ENCODE data around the gene PIK3AP1.
"Not testable (repeated sequence)": the region's sequence is repeated elsewhere in the genome, so short reads cannot be mapped to it uniquely, and the experiment has no call there.

Gene PIK3AP1

DNA sequence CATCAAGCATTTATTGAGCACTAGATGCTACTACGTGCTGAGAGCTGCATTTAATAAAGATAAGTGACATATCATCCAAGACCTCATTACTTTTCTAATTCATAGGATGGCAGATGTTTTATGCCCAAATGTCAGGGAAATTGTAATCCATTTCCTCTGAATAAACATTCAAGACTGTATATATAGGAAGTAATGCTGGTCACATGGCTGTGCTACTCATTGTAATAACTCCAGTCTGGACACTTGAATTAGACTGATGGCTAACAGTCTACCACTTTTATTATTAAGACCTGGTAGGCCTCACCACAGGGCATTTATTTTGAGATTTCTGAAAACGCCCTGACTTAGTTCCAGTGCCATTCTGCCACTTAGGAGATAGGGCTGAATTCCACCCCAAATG lies 36.6 kb downstream of the PIK3AP1 start:
- H3K79me2 ChIP-seq (ENCODE audit: insufficient read depth, low read length), result peaks cover 100% of the 10 kb centered on the region

DNA sequence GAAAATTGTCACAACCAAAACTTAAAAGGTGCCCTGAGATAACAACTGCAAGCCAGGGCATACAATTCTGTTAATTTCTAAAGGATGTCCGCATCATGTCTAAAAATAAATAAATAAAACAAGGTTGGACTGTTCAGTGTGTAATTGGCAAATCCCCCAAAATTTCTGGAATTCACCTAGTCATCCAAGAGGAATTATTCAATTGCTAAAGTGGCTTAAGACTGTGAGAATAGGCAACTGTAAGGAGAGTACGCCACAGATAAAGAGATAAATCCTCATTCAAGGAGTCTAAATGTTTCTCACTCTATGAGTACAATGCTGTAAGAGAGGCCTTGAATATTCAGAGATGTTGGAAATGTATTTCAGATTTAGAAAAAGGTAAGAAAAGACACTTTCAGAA lies 37.2 kb downstream of the PIK3AP1 start:
- Histone ChIP-seq H3F3A (ENCODE audit: insufficient read depth) (peaks cover 27% of the 10 kb centered on the region), H3K36me3 (ENCODE audit: low read length) (peaks cover 25% of the 10 kb centered on the region), H3K79me2 (ENCODE audit: insufficient read depth, low read length) (peaks cover 100% of the 10 kb centered on the region), H2AFZ (ENCODE audit: low read depth, low read length, severe bottlenecking) (no peak overlapping the region), H3K9me2 (replicated peaks; ENCODE audit: insufficient read depth, low read length) (no peaks in the 10 kb centered on the region), H4K20me1 (ENCODE audit: low read depth, low read length) (peaks cover 28% of the 10 kb centered on the region), H3K4me2 (ENCODE audit: low read depth, low read length, poor library complexity, severe bottlenecking) (no peak overlapping the region), H3K27ac (ENCODE audit: low read depth, low read length) (no peak overlapping the region), H3K27me3 (ENCODE audit: low read length) (no peaks in the 10 kb centered on the region), H3K9me3 (ENCODE audit: insufficient read depth, low read length) (no peaks in the 10 kb centered on the region), H3K9ac (ENCODE audit: low read length) (no peak overlapping the region), H3K4me3 (ENCODE audit: insufficient read depth, low read length, poor library complexity, severe bottlenecking) (no peak overlapping the region)
- no peak for TF ChIP-seq EZH2phosphoT487 (conservative IDR thresholded peaks at IDR 0.05; ENCODE audit: low read length)
- TF ChIP-seq, protein P1, sequence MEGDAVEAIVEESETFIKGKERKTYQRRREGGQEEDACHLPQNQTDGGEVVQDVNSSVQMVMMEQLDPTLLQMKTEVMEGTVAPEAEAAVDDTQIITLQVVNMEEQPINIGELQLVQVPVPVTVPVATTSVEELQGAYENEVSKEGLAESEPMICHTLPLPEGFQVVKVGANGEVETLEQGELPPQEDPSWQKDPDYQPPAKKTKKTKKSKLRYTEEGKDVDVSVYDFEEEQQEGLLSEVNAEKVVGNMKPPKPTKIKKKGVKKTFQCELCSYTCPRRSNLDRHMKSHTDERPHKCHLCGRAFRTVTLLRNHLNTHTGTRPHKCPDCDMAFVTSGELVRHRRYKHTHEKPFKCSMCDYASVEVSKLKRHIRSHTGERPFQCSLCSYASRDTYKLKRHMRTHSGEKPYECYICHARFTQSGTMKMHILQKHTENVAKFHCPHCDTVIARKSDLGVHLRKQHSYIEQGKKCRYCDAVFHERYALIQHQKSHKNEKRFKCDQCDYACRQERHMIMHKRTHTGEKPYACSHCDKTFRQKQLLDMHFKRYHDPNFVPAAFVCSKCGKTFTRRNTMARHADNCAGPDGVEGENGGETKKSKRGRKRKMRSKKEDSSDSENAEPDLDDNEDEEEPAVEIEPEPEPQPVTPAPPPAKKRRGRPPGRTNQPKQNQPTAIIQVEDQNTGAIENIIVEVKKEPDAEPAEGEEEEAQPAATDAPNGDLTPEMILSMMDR (IDR thresholded peaks at IDR 0.05; ENCODE audit: insufficient read depth, low read length, poor library complexity, severe bottlenecking), result no peak

More for the DNA sequence above, 36.6 kb downstream of the PIK3AP1 start:
- Histone ChIP-seq H3K9me2 (replicated peaks; ENCODE audit: insufficient read depth, low read length) (no peaks in the 10 kb centered on the region), H3K9me3 (ENCODE audit: insufficient read depth, low read length) (no peaks in the 10 kb centered on the region), H3K9ac (ENCODE audit: low read length) (no peak overlapping the region), H3K27ac (ENCODE audit: low read depth, low read length) (no peak overlapping the region), H3K4me2 (ENCODE audit: low read depth, low read length, poor library complexity, severe bottlenecking) (no peak overlapping the region), H3F3A (ENCODE audit: insufficient read depth) (peaks cover 24% of the 10 kb centered on the region), H4K20me1 (ENCODE audit: low read depth, low read length) (peaks cover 28% of the 10 kb centered on the region), H3K27me3 (ENCODE audit: low read length) (no peaks in the 10 kb centered on the region), H3K4me3 (ENCODE audit: insufficient read depth, low read length, poor library complexity, severe bottlenecking) (no peak overlapping the region), H3K36me3 (ENCODE audit: low read length) (peaks cover 25% of the 10 kb centered on the region), H2AFZ (ENCODE audit: low read depth, low read length, severe bottlenecking) (no peak overlapping the region)
- TF ChIP-seq EZH2phosphoT487 (conservative IDR thresholded peaks at IDR 0.05; ENCODE audit: low read length), result no peak
- TF ChIP-seq, protein P1 (IDR thresholded peaks at IDR 0.05; ENCODE audit: insufficient read depth, low read length, poor library complexity, severe bottlenecking), result no peak

DNA sequence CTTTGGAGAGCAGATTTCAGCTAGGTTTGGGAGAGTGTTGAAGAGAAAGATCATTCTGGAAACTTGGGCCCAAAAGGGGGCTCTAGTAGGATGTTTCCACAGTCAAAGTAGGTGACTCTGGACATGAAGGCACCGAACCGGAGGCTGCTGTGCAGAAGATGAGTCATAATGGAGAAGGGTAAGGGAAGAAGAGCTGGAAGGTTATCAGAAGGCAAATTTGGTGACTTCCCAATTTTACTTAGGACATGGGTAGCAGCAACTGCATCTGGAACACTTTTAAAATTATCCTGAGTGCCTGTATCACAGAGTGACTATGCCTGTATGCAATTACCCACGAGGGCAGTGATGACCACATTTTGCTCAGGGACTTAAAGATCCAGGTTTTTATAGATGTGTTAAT lies 38.8 kb downstream of the PIK3AP1 start:
- Histone ChIP-seq H3K4me3 (ENCODE audit: insufficient read depth, low read length, poor library complexity, severe bottlenecking) (no peak overlapping the region), H3K27ac (ENCODE audit: low read depth, low read length) (no peak overlapping the region), H3K4me2 (ENCODE audit: low read depth, low read length, poor library complexity, severe bottlenecking) (no peak overlapping the region), H2AFZ (ENCODE audit: low read depth, low read length, severe bottlenecking) (no peak overlapping the region), H3K79me2 (ENCODE audit: insufficient read depth, low read length) (peaks cover 99% of the 10 kb centered on the region), H3K36me3 (ENCODE audit: low read length) (peaks cover 25% of the 10 kb centered on the region), H3F3A (ENCODE audit: insufficient read depth) (peaks cover 27% of the 10 kb centered on the region), H3K9me3 (ENCODE audit: insufficient read depth, low read length) (no peaks in the 10 kb centered on the region), H3K9me2 (replicated peaks; ENCODE audit: insufficient read depth, low read length) (no peaks in the 10 kb centered on the region), H3K27me3 (ENCODE audit: low read length) (no peaks in the 10 kb centered on the region), H4K20me1 (ENCODE audit: low read depth, low read length) (peaks cover 28% of the 10 kb centered on the region), H3K9ac (ENCODE audit: low read length) (no peak overlapping the region)
- no peak for TF ChIP-seq EZH2phosphoT487 (conservative IDR thresholded peaks at IDR 0.05; ENCODE audit: low read length)
- TF ChIP-seq, protein P1 (IDR thresholded peaks at IDR 0.05; ENCODE audit: insufficient read depth, low read length, poor library complexity, severe bottlenecking), result no peak

DNA sequence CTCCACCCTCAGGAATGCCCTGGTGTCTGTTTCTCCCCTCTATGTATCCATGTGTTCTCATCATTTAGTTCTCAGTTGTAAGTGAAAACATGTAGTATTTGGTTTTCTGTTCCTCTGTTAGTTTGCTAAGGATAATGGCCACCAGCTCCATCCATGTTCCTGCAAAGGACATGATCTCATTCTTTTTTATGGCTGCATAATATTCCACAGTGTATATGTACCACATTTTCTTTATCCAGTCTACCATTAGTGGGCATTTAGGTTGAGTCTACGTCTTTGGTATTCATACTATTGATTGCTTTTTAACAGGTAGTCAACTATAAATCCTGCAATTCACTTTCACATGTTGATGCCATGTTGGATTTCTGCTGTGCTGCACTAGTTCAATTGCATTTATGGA lies 39.9 kb downstream of the PIK3AP1 start:
- peaks cover 25% of the 10 kb centered on the region for H3K36me3 ChIP-seq (ENCODE audit: low read length)
- H3K4me2 ChIP-seq (ENCODE audit: low read depth, low read length, poor library complexity, severe bottlenecking); H3K9me3 ChIP-seq (ENCODE audit: insufficient read depth, low read length); H2AFZ ChIP-seq (ENCODE audit: low read depth, low read length, severe bottlenecking); H3K27ac ChIP-seq (ENCODE audit: low read depth, low read length); H3K4me3 ChIP-seq (ENCODE audit: insufficient read depth, low read length, poor library complexity, severe bottlenecking); H3K9ac ChIP-seq (ENCODE audit: low read length); H3K9me2 ChIP-seq (replicated peaks; ENCODE audit: insufficient read depth, low read length); H3K27me3 ChIP-seq (ENCODE audit: low read length): not testable (repeated sequence)
- H4K20me1 ChIP-seq (ENCODE audit: low read depth, low read length), result peaks cover 27% of the 10 kb centered on the region
- peaks cover 99% of the 10 kb centered on the region for H3K79me2 ChIP-seq (ENCODE audit: insufficient read depth, low read length)
- peaks cover 31% of the 10 kb centered on the region for H3F3A ChIP-seq (ENCODE audit: insufficient read depth)
